H9 (cell line): ENCODE results near the gene TCN1. TPM values are rescaled to one million over a fixed set of nuclear protein-coding genes. Genes with fewer than 3 reads are reported as not detected.

ENCODE experiments used
- DNase-seq: peaks from one replicate; pipeline ENCODE4 v3.0.0-alpha.2; 2017
- H2AFZ ChIP-seq: one replicate; pipeline ENCODE4 v1.6.1; 2013; ENCODE audit warnings: mild to moderate bottlenecking, low read length, control low read depth, moderate library complexity
- H2AK5ac ChIP-seq: 2 replicates; pipeline ENCODE4 v1.6.1; 2013; ENCODE audit warnings: low read length, control low read depth, mixed read lengths; ENCODE audit not compliant: insufficient read length
- H2BK120ac ChIP-seq: one replicate; pipeline ENCODE4 v1.6.1; 2013; ENCODE audit warnings: low read depth, mild to moderate bottlenecking, low read length, control low read depth, inconsistent platforms; ENCODE audit not compliant: poor library complexity, severe bottlenecking
- H2BK12ac ChIP-seq: 2 replicates; pipeline ENCODE4 v1.6.1; 2013; ENCODE audit warnings: low read length, control low read depth, mixed read lengths, low read depth; ENCODE audit not compliant: insufficient read length
- H2BK15ac ChIP-seq: 2 replicates; pipeline ENCODE4 v1.6.1; 2013; ENCODE audit warnings: low read depth, low read length, control low read depth
- H2BK20ac ChIP-seq: one replicate; pipeline ENCODE4 v1.6.1; 2013; ENCODE audit warnings: low read depth, mild to moderate bottlenecking, low read length, control low read depth, inconsistent platforms; ENCODE audit not compliant: poor library complexity, severe bottlenecking
- H2BK5ac ChIP-seq: 2 replicates; pipeline ENCODE4 v1.6.1; 2013; ENCODE audit warnings: low read length, control low read depth, mixed read lengths; ENCODE audit not compliant: insufficient read length
- H3K14ac ChIP-seq: 2 replicates; pipeline ENCODE4 v1.6.1; 2013; ENCODE audit warnings: low read length, control low read depth; ENCODE audit not compliant: insufficient read depth
- H3K18ac ChIP-seq: 2 replicates; pipeline ENCODE4 v1.6.1; 2013; ENCODE audit warnings: low read depth, mild to moderate bottlenecking, mixed read lengths, low read length, control low read depth; ENCODE audit not compliant: insufficient read length
- H3K23ac ChIP-seq: 2 replicates; pipeline ENCODE4 v1.6.1; 2013; ENCODE audit warnings: low read length, control low read depth, mixed read lengths, low read depth; ENCODE audit not compliant: insufficient read length
- H3K23me2 ChIP-seq: 2 replicates; pipeline ENCODE4 v1.6.1; 2013; ENCODE audit warnings: low read depth, mild to moderate bottlenecking, mixed read lengths, low read length, control low read depth; ENCODE audit not compliant: insufficient read length, poor library complexity, severe bottlenecking
- H3K27ac ChIP-seq: 2 replicates; pipeline ENCODE4 v1.5.1; 2013; ENCODE audit warnings: low read length, control low read depth, mixed read lengths, low read depth; ENCODE audit not compliant: insufficient read length
- H3K27me3 ChIP-seq: 2 replicates; pipeline ENCODE4 v1.6.1; 2013; ENCODE audit warnings: low read length, control low read depth, inconsistent platforms; ENCODE audit not compliant: insufficient read depth
- H3K4ac ChIP-seq: 2 replicates; pipeline ENCODE4 v1.6.1; 2013; ENCODE audit warnings: low read depth, mild to moderate bottlenecking, control low read depth, inconsistent platforms, low read length, moderate library complexity
- H3K4me1 ChIP-seq: 2 replicates; pipeline ENCODE4 v1.6.1; 2013; ENCODE audit warnings: low read length, control low read depth, inconsistent platforms; ENCODE audit not compliant: insufficient read depth
- H3K4me2 ChIP-seq: 2 replicates; pipeline ENCODE4 v1.6.1; 2013; ENCODE audit warnings: low read length, control low read depth, mixed read lengths; ENCODE audit not compliant: insufficient read length, insufficient read depth
- H3K56ac ChIP-seq: 2 replicates; pipeline ENCODE4 v1.6.1; 2013; ENCODE audit warnings: low read depth, mild to moderate bottlenecking, mixed read lengths, low read length, control low read depth; ENCODE audit not compliant: insufficient read length
- H3K79me1 ChIP-seq: 2 replicates; pipeline ENCODE4 v1.6.1; 2013; ENCODE audit warnings: low read depth, mild to moderate bottlenecking, moderate library complexity, low read length, control low read depth, inconsistent platforms; ENCODE audit not compliant: insufficient read depth, poor library complexity, severe bottlenecking
- H3K79me2 ChIP-seq: 2 replicates; pipeline ENCODE4 v1.6.1; 2013; ENCODE audit warnings: low read length, control low read depth, inconsistent platforms; ENCODE audit not compliant: insufficient read depth
- H3K9ac ChIP-seq: 2 replicates; pipeline ENCODE4 v1.6.1; 2013; ENCODE audit warnings: low read length, control low read depth, mixed read lengths; ENCODE audit not compliant: insufficient read length; ENCODE audit errors: extremely low read depth
- H3K9me3 ChIP-seq: one replicate; pipeline ENCODE4 v1.6.1; 2013; ENCODE audit warnings: low read depth, low read length, inconsistent platforms; ENCODE audit not compliant: control insufficient read depth
- H3T11ph ChIP-seq: one replicate; pipeline ENCODE4 v1.6.1; 2013; ENCODE audit warnings: mild to moderate bottlenecking, low read length, control low read depth, inconsistent platforms
- H4K20me1 ChIP-seq: one replicate; pipeline ENCODE4 v1.6.1; 2013; ENCODE audit not compliant: control insufficient read depth, insufficient read length, insufficient read depth
- H4K5ac ChIP-seq: 2 replicates; pipeline ENCODE4 v1.6.1; 2013; ENCODE audit warnings: low read depth, mild to moderate bottlenecking, mixed read lengths, low read length, control low read depth; ENCODE audit not compliant: insufficient read length
- H4K8ac ChIP-seq: replicated peaks from 2 replicates; pipeline ENCODE4 v1.6.1; 2013; ENCODE audit warnings: low read length, control low read depth, mixed read lengths, low read depth; ENCODE audit not compliant: insufficient read length
- H4K91ac ChIP-seq: 2 replicates; pipeline ENCODE4 v1.6.1; 2013; ENCODE audit warnings: low read depth, mild to moderate bottlenecking, moderate library complexity, mixed read lengths, low read length, control low read depth; ENCODE audit not compliant: insufficient read length
- H3K27ac Mint-ChIP-seq, 3 experiments: 2 replicates in 2 of 3; 3 replicates in 1 of 3; pipeline ENCODE4 v1.8.0; 2020 to 2021; ENCODE audit warnings: mixed read lengths in 3 of 3, mild to moderate bottlenecking in 1 of 3, moderate library complexity in 1 of 3
- H3K27me3 Mint-ChIP-seq: 2 replicates; pipeline ENCODE4 v1.8.0; 2021; ENCODE audit warnings: low read depth, mild to moderate bottlenecking, moderate library complexity, mixed read lengths
- H3K36me3 Mint-ChIP-seq, 3 experiments: 2 replicates in 2 of 3; 3 replicates in 1 of 3; pipeline ENCODE4 v1.8.0; 2020 to 2021; ENCODE audit warnings: low read depth in 3 of 3, mixed read lengths in 3 of 3; ENCODE audit not compliant: insufficient read depth in 1 of 3
- H3K4me1 Mint-ChIP-seq, 2 experiments: 2 replicates each; pipeline ENCODE4 v1.8.0; 2020; ENCODE audit warnings: mixed read lengths in 2 of 2
- H3K4me3 Mint-ChIP-seq, 2 experiments: 2 replicates in 1 of 2; 3 replicates in 1 of 2; pipeline ENCODE4 v1.8.0; 2020 to 2021; ENCODE audit warnings: mild to moderate bottlenecking in 2 of 2, mixed read lengths in 2 of 2, moderate library complexity in 1 of 2
- H3K9me3 Mint-ChIP-seq, 2 experiments: 2 replicates in 1 of 2; 3 replicates in 1 of 2; pipeline ENCODE4 v1.8.0; 2020; ENCODE audit warnings: mild to moderate bottlenecking in 2 of 2, mixed read lengths in 2 of 2, moderate library complexity in 1 of 2
- CTCF ChIP-seq: fragments of 200-600 bp; sonication (generic); conservative IDR thresholded peaks from 3 replicates; pipeline ENCODE4 v1.8.0; 2021; ENCODE audit warnings: antibody characterized with exemption, mild to moderate bottlenecking
- WGBS: extraction: QIAGEN DNeasy Blood & Tissue Kit; methylation state at CpG from one replicate; pipeline ENCODE4 v1.1.7; 2013; ENCODE audit warnings: missing lambda C conversion rate, low lambda C conversion rate, mixed read lengths; ENCODE audit not compliant: insufficient read length; ENCODE audit errors: extremely low coverage; 5-methylcytosine and 5-hydroxymethylcytosine counted together
- total RNA-seq: library from RNA; stranded (reverse); gene quantifications from 2 replicates; pipeline ENCODE4 v1.2.1, GENCODE V29; 2021

The TCN1 gene
- total RNA-seq, 1 experiment from 2014 or later, result not detected

GRCh38 chr11:59842316-59842715 is 24.0 kb downstream of the TCN1 start:
- no peak overlapping the region for H2BK120ac ChIP-seq
- no peak overlapping the region for H4K91ac ChIP-seq
- H3T11ph ChIP-seq, result no peak overlapping the region
- H3K9me3 ChIP-seq, result no peaks in the 10 kb centered on the region
- Mint-ChIP-seq H3K4me3 (no peak overlapping the region), H3K27me3 (no peaks in the 10 kb centered on the region), H3K36me3 (no peaks in the 10 kb centered on the region), H3K4me1 (peaks cover 6% of the 10 kb centered on the region in 2 experiments), H3K27ac (no peak overlapping the region; a peak in 1 of 7 replicates), H3K9me3 (no peaks in the 10 kb centered on the region)
- H2BK5ac ChIP-seq, result no peak overlapping the region
- no peak overlapping the region for H2AFZ ChIP-seq
- no peak overlapping the region for H2AK5ac ChIP-seq
- H4K5ac ChIP-seq, result no peak overlapping the region
- H3K4me1 ChIP-seq, result 0 out of 2 replicates have a peak, but pooled peaks cover 3% of the 10 kb centered on the region
- WGBS, result no CpG with 5 or more reads among the region's 12 CpGs
- no peak overlapping the region for H4K8ac ChIP-seq
- DNase-seq, result no peak
- no peak overlapping the region for H3K14ac ChIP-seq
- H2BK15ac ChIP-seq, result no peak overlapping the region
- no peak overlapping the region for H3K27ac ChIP-seq
- H3K56ac ChIP-seq, result no peak overlapping the region
- no peaks in the 10 kb centered on the region for H3K79me2 ChIP-seq
- no peak overlapping the region for H3K18ac ChIP-seq
- H3K4me2 ChIP-seq, result no peak overlapping the region
- TF ChIP-seq CTCF, result no peak
- no peaks in the 10 kb centered on the region for H3K79me1 ChIP-seq
- H3K23ac ChIP-seq, result no peak overlapping the region
- no peaks in the 10 kb centered on the region for H3K23me2 ChIP-seq
- no peak overlapping the region for H2BK20ac ChIP-seq
- no peak overlapping the region for H3K4ac ChIP-seq
- H3K9ac ChIP-seq, result no peak overlapping the region
- H2BK12ac ChIP-seq, result no peak overlapping the region
- H4K20me1 ChIP-seq, result no peaks in the 10 kb centered on the region
- no peaks in the 10 kb centered on the region for H3K27me3 ChIP-seq
